Bronchial epithelial cell (primary cell): ENCODE measurements around the gene PCBP4. TPM values are rescaled to one million over a fixed set of nuclear protein-coding genes. Genes with fewer than 3 reads are reported as not detected.

Experiments used
- DNase-seq: peaks from one replicate; pipeline ENCODE4 v3.0.0-alpha.2; 2010; ENCODE audit warnings: low read depth
- FAIRE-seq: peaks from 2 replicates; lab custom pipeline; 2011; peaks lifted over from hg19 to GRCh38; lab: Jason Lieb, UNC
- H3K27me3 ChIP-seq: 2 replicates; pipeline ENCODE4 v1.5.1; 2011; ENCODE audit warnings: low read length; ENCODE audit not compliant: control insufficient read depth, insufficient read depth
- H3K36me3 ChIP-seq: 2 replicates; pipeline ENCODE4 v1.5.1; 2011; ENCODE audit warnings: low read length; ENCODE audit not compliant: control insufficient read depth, insufficient read depth
- H3K4me3 ChIP-seq: 2 replicates; pipeline ENCODE4 v1.5.1; 2011; ENCODE audit warnings: mild to moderate bottlenecking, low read depth, low read length, control low read depth
- CTCF ChIP-seq: IDR thresholded peaks from 2 replicates; pipeline ENCODE4 v1.5.1; 2011; ENCODE audit warnings: mild to moderate bottlenecking, moderate library complexity, low read length, control low read depth, inconsistent platforms; ENCODE audit not compliant: insufficient read depth, severe bottlenecking
- total RNA-seq: library from RNA; depleted of rRNA; stranded (reverse); fragments of >200 nt; gene quantifications from 2 replicates; pipeline ENCODE4 v1.2.1, GENCODE V29; 2014

PCBP4 gene
- total RNA-seq, 1 donor from 2014 or later = 15.3 TPM

- FAIRE-seq (no peak), DNase-seq (peak; percentile 57)
- Histone ChIP-seq H3K4me3 (no peak overlapping the region), H3K27me3 (no peaks in the 10 kb centered on the region), H3K36me3 (no peaks in the 10 kb centered on the region)
- TF ChIP-seq CTCF = no peak
Observed at GRCh38 chr3:51977446-51978142, 10.3 kb upstream of the PCBP4 start.

GRCh38 chr3:51975852-51976549 is 8.7 kb upstream of the PCBP4 start:
- Histone ChIP-seq H3K27me3 (no peaks in the 10 kb centered on the region), H3K36me3 (peaks cover 2% of the 10 kb centered on the region), H3K4me3 (no peak overlapping the region)
- no peak for FAIRE-seq
- no peak for TF ChIP-seq CTCF
- DNase-seq = no peak

GRCh38 chr3:51974963-51975851 is 8.0 kb upstream of the PCBP4 start, which contains the start of gene ABHD14A:
Gene ABHD14A, plus strand, starts transcription at chr3:51975064. Its CDS starts 72 bp downstream, at chr3:51975136.
- H3K27me3 ChIP-seq = no peaks in the 10 kb centered on the region
- TF ChIP-seq CTCF = no peak
- no peak for FAIRE-seq
- peak within 1 kb of the TSS; percentile 68 for H3K4me3 ChIP-seq
- DNase-seq = peak; percentile 61
- H3K36me3 ChIP-seq = peaks cover 2% of the 10 kb centered on the region

GRCh38 chr3:51974277-51974962 is 7.2 kb upstream of the PCBP4 start:
- Histone ChIP-seq H3K36me3 (peaks cover 2% of the 10 kb centered on the region), H3K27me3 (no peaks in the 10 kb centered on the region), H3K4me3 (peak overlapping the region; percentile 38)
- FAIRE-seq (no peak), DNase-seq (no peak)
- TF ChIP-seq CTCF = no peak

- DNase-seq = no peak
- no peak overlapping the region for H3K4me3 ChIP-seq
- no peaks in the 10 kb centered on the region for H3K27me3 ChIP-seq
- no peak for TF ChIP-seq CTCF
- H3K36me3 ChIP-seq = peaks cover 2% of the 10 kb centered on the region
- no peak for FAIRE-seq
Observed at GRCh38 chr3:51971350-51971749, 4.1 kb upstream of the PCBP4 start.
